GM12878 (cell line): ENCODE results near the gene BORCS8. TPM values are rescaled to one million over a fixed set of nuclear protein-coding genes. Genes with fewer than 3 reads are reported as not detected.

Source experiments
- ATAC-seq: fragments of 200-7000 bp; cut with Tn5 transposase; 3 replicates; pipeline ENCODE4 v1.9.1; 2020; ENCODE audit warnings: mild to moderate bottlenecking, moderate library complexity
- BruUV-seq: library from RNA; stranded (reverse); fragments of 400-500 nt; replicated peaks from 2 replicates; lab custom pipeline; 2021; lab: Mats Ljungman, UMichigan
- CTCF ChIA-PET: fragments of 300-600 bp; sonication (Branson Sonifier 250); formaldehyde crosslinking; extraction: SDS; loops from one replicate; lab custom pipeline; 2021; ENCODE audit warnings: inconsistent platforms; lab: Yijun Ruan, JAX
- POLR2A ChIA-PET: fragments of 350-600 bp; formaldehyde crosslinking; extraction: SDS; loops from one replicate; lab custom pipeline; 2021; ENCODE audit warnings: inconsistent platforms; lab: Charles Lee
- RAD21 ChIA-PET: fragments of 300-600 bp; sonication (Branson Sonifier 250); formaldehyde crosslinking; loops from one replicate; lab custom pipeline; 2023; ENCODE audit warnings: antibody characterized with exemption; ENCODE audit not compliant: unreplicated experiment; lab: Charles Lee
- SMC1A ChIA-PET: fragments of 300-600 bp; sonication (Branson Sonifier 250); formaldehyde crosslinking; loops from one replicate; lab custom pipeline; 2023; ENCODE audit not compliant: unreplicated experiment, uncharacterized antibody; lab: Charles Lee
- DNase-seq: peaks from one replicate; pipeline ENCODE4 v3.0.0-alpha.2; 2011; ENCODE audit warnings: low read depth, low spot score
- FAIRE-seq: peaks from 3 replicates; lab custom pipeline; 2011; peaks lifted over from hg19 to GRCh38; lab: Jason Lieb, UNC
- H2AFZ ChIP-seq: 2 replicates; pipeline ENCODE4 v1.6.0; 2011; ENCODE audit warnings: low read depth, low read length, control low read depth; ENCODE audit not compliant: control insufficient read depth
- H3K27ac ChIP-seq: 2 replicates; pipeline ENCODE4 v1.5.1; 2011; ENCODE audit warnings: control low read depth; ENCODE audit not compliant: control insufficient read depth, insufficient read depth
- H3K27me3 ChIP-seq, 2 experiments: replicated peaks in 1 of 2; 2 replicates each; pipeline versions ENCODE4 v1.6.0 to v1.6.1; 2011; ENCODE audit warnings: low read length in 1 of 2; ENCODE audit not compliant: control insufficient read depth in 2 of 2, insufficient read depth in 2 of 2
- H3K36me3 ChIP-seq, 2 experiments: 2 replicates each; pipeline ENCODE4 v1.5.1; 2011; ENCODE audit warnings: low read length in 1 of 2; ENCODE audit not compliant: control insufficient read depth in 2 of 2, insufficient read depth in 2 of 2
- H3K4me1 ChIP-seq: 2 replicates; pipeline ENCODE4 v1.6.1; 2011; ENCODE audit warnings: mild to moderate bottlenecking, low read length, moderate library complexity, mixed read lengths; ENCODE audit not compliant: control insufficient read depth, insufficient read depth
- H3K4me2 ChIP-seq: 2 replicates; pipeline ENCODE4 v1.6.0; 2011; ENCODE audit warnings: control low read depth; ENCODE audit not compliant: control insufficient read depth, insufficient read depth
- H3K4me3 ChIP-seq: fragments of 200-600 bp; sonication (generic); 2 replicates; pipeline ENCODE4 v1.5.1; 2016
- H3K79me2 ChIP-seq: 2 replicates; pipeline ENCODE4 v1.6.0; 2011; ENCODE audit warnings: low read length; ENCODE audit not compliant: control insufficient read depth, insufficient read depth
- H3K9ac ChIP-seq: 2 replicates; pipeline ENCODE4 v1.8.0; 2011; ENCODE audit warnings: low read length, control low read depth, mixed read lengths; ENCODE audit not compliant: control insufficient read depth, insufficient read depth
- H3K9me3 ChIP-seq: replicated peaks from 3 replicates; pipeline ENCODE4 v1.5.1; 2011; ENCODE audit warnings: mild to moderate bottlenecking, low read length; ENCODE audit not compliant: control insufficient read depth, insufficient read depth
- H4K20me1 ChIP-seq: 2 replicates; pipeline ENCODE4 v1.6.0; 2011; ENCODE audit not compliant: control insufficient read depth, insufficient read depth
- CBFB ChIP-seq: IDR thresholded peaks from 2 replicates; pipeline ENCODE4 v1.6.1; 2016; ENCODE audit warnings: antibody characterized with exemption, low read depth
- RAD21 ChIP-seq: IDR thresholded peaks from 2 replicates; pipeline ENCODE4 v1.6.1; 2011; ENCODE audit warnings: mild to moderate bottlenecking, low read depth, low read length, moderate library complexity; ENCODE audit not compliant: insufficient read depth
- SMARCA5 ChIP-seq: fragments of 450-650 bp; IDR thresholded peaks from 2 replicates; pipeline ENCODE4 v1.6.1; 2017; ENCODE audit warnings: mild to moderate bottlenecking
- WGBS: methylation state at CpG from one replicate; pipeline ENCODE4 v1.1.6; 2016; ENCODE audit warnings: low lambda C conversion rate; ENCODE audit not compliant: insufficient replicate concordance, insufficient coverage; ENCODE audit errors: missing lambda C conversion rate; 5-methylcytosine and 5-hydroxymethylcytosine counted together
- in situ Hi-C: fragments of 300-500 bp; cut with MboI; formaldehyde crosslinking; loops from 9 replicates; pipeline ENCODE4 v1.14.3; 2018; ENCODE audit warnings: mixed read lengths
- intact Hi-C: fragments of 100-400 bp; cut with micrococcal nuclease; formaldehyde crosslinking; loops from one replicate; pipeline ENCODE4 v1.14.2; 2022; ENCODE audit not compliant: unreplicated experiment
- polyA plus RNA-seq, 11 experiments: library from polyadenylated mRNA; depleted of rRNA in 4 of 11; unstranded in 6 of 11; stranded (reverse) in 5 of 11; fragments of >200 nt; fragmentation: Nextera tagmentation in 4 of 11; fragmentation: Illumina TruSeq in 1 of 11; extraction: Ambion mirVana in 4 of 11; extraction: Trizol in 1 of 11; gene quantifications; 1 replicate in 1 of 11; 2 replicates in 10 of 11; pipeline versions ENCODE4 v1.2.1 to v1.2.3, GENCODE V29; 2011 to 2016; ENCODE audit warnings: inconsistent platforms in 2 of 11, missing spikeins in 2 of 11, low read depth in 1 of 11
- total RNA-seq, 4 experiments: library from RNA; depleted of rRNA in 3 of 4; stranded (reverse); fragments of >200 nt in 3 of 4; fragmentation: Illumina TruSeq in 1 of 4; extraction: Trizol in 1 of 4; gene quantifications; 2 replicates each; pipeline versions ENCODE4 v1.2.1 to v1.2.3, GENCODE V29; 2013 to 2021

Gene BORCS8
- total and polyA plus RNA-seq, 10 of the 15 experiments (the other 5 are each of a cell fraction or from before 2014, with no cell fraction given), result 3.7 to 40.3 (median 23.4) TPM

- DNase-seq (no peak), ATAC-seq (no peak), FAIRE-seq (no peak)
- peaks cover 0 to 3% of the 10 kb centered on the region in 2 experiments; a peak in 1 of 4 replicates for H3K36me3 ChIP-seq
- intact Hi-C loops, result no loop called here
- H3K9ac ChIP-seq, result no peak overlapping the region
- H3K27ac ChIP-seq, result peak overlapping the region; percentile 63
- in situ Hi-C loops, result no loop called here
- no peaks in the 10 kb centered on the region for H4K20me1 ChIP-seq
- H3K4me2 ChIP-seq, result peak overlapping the region; percentile 53
- ChIA-PET POLR2A (interaction anchor here (0.9 to 7.7 kb wide), 4 partner anchors 11 to 92 kb away, joined by 3 to 74 read pairs (median 14); partner anchors contain the start of gene MEF2B), RAD21 (interaction anchor here (0.6 to 17.5 kb wide), 4 partner anchors 9 to 474 kb away, joined by 3 to 394 read pairs (median 4); partner anchors contain the start of genes BORCS8, MEF2B and RFXANK), CTCF (interaction anchor here (0.9 to 11.3 kb wide), 4 partner anchors 8 to 188 kb away, joined by 3 to 135 read pairs (median 72); partner anchors contain the start of gene MEF2B), SMC1A (interaction anchor here (0.6 to 7.4 kb wide), 6 partner anchors 8 to 87 kb away, joined by 3 to 83 read pairs (median 6); partner anchors contain the start of genes MEF2B and NR2C2AP)
- H3K4me1 ChIP-seq, result peaks cover 58% of the 10 kb centered on the region
- TF ChIP-seq RAD21, result peak; percentile 28; the same call in 1 of the 2 replicates
- no peak for TF ChIP-seq CBFB
- peak; percentile 82 for TF ChIP-seq SMARCA5
- BruUV-seq, result TSS peak; percentile 54
- H3K79me2 ChIP-seq, result peaks cover 2% of the 10 kb centered on the region
- H3K4me3 ChIP-seq, result no peak overlapping the region
- 64% methylated on average over 6 of the region's 6 CpGs for WGBS
- no peaks in the 10 kb centered on the region; the same call in 2 of the 3 replicates for H3K9me3 ChIP-seq
- H3K27me3 ChIP-seq, result no peaks in the 10 kb centered on the region
- H2AFZ ChIP-seq, result no peak overlapping the region
Observed at GRCh38 chr19:19154768-19155494, 37.0 kb downstream of the BORCS8 start.
